HEK293T (cell line): ENCODE data around the gene SETD2.

ENCODE experiments used
- CTCF ChIA-PET: fragments of 350-600 bp; formaldehyde crosslinking; extraction: SDS; loops from one replicate; lab custom pipeline; 2021; ENCODE audit warnings: antibody characterized with exemption, inconsistent platforms; lab: Yijun Ruan, JAX
- POLR2A ChIA-PET: fragments of 350-600 bp; formaldehyde crosslinking; extraction: SDS; loops from one replicate; lab custom pipeline; 2020; ENCODE audit warnings: antibody characterized with exemption, inconsistent platforms; lab: Yijun Ruan, JAX
- DNase-seq: peaks from one replicate; pipeline ENCODE4 v3.0.0; 2012; ENCODE audit warnings: mixed read lengths; ENCODE audit errors: extremely low spot score
- ARNT ChIP-seq: fragments of 450-650 bp; IDR thresholded peaks from 2 replicates; pipeline ENCODE4 v1.6.1; 2017; ENCODE audit warnings: mild to moderate bottlenecking
- BHLHE40 ChIP-seq: fragments of 450-650 bp; IDR thresholded peaks from 2 replicates; pipeline ENCODE4 v1.6.1; 2016; ENCODE audit warnings: mild to moderate bottlenecking, moderate library complexity, borderline replicate concordance
- CTBP1 ChIP-seq: fragments of 450-650 bp; IDR thresholded peaks from 2 replicates; pipeline ENCODE4 v1.6.1; 2016; ENCODE audit warnings: borderline replicate concordance
- ELF4 ChIP-seq: fragments of 450-650 bp; IDR thresholded peaks from 2 replicates; pipeline ENCODE4 v1.6.1; 2017; ENCODE audit warnings: antibody characterized with exemption
- FOXA1 ChIP-seq: fragments of 450-650 bp; IDR thresholded peaks from 2 replicates; pipeline ENCODE4 v1.6.1; 2016; ENCODE audit warnings: mild to moderate bottlenecking
- FOXK2 ChIP-seq: fragments of 450-650 bp; IDR thresholded peaks from 2 replicates; pipeline ENCODE4 v1.6.1; 2016; ENCODE audit warnings: mild to moderate bottlenecking
- FOXM1 ChIP-seq: fragments of 450-650 bp; IDR thresholded peaks from 2 replicates; pipeline ENCODE4 v1.6.1; 2017; ENCODE audit warnings: mild to moderate bottlenecking, borderline replicate concordance
- HDGF ChIP-seq: fragments of 450-650 bp; IDR thresholded peaks from 2 replicates; pipeline ENCODE4 v1.6.1; 2017; ENCODE audit warnings: antibody characterized with exemption, borderline replicate concordance
- L3MBTL2 ChIP-seq: fragments of 450-650 bp; conservative IDR thresholded peaks from 2 replicates; pipeline ENCODE4 v1.6.1; 2016; ENCODE audit warnings: mild to moderate bottlenecking
- LEF1 ChIP-seq: fragments of 450-650 bp; IDR thresholded peaks from 2 replicates; pipeline ENCODE4 v1.6.1; 2017; ENCODE audit warnings: mild to moderate bottlenecking, borderline replicate concordance
- NFRKB ChIP-seq: fragments of 450-650 bp; IDR thresholded peaks from 2 replicates; pipeline ENCODE4 v1.6.1; 2016; ENCODE audit warnings: mild to moderate bottlenecking, moderate library complexity
- PKNOX1 ChIP-seq: fragments of 450-650 bp; IDR thresholded peaks from 2 replicates; pipeline ENCODE4 v1.6.1; 2016
- SP1 ChIP-seq: fragments of 450-650 bp; IDR thresholded peaks from 2 replicates; pipeline ENCODE4 v1.6.1; 2017
- SUZ12 ChIP-seq: fragments of 450-650 bp; IDR thresholded peaks from 2 replicates; pipeline ENCODE4 v1.6.1; 2016; ENCODE audit warnings: mild to moderate bottlenecking
- TARDBP ChIP-seq: fragments of 450-650 bp; IDR thresholded peaks from 2 replicates; pipeline ENCODE4 v1.6.1; 2016
- ZNF384 ChIP-seq: fragments of 450-650 bp; IDR thresholded peaks from 2 replicates; pipeline ENCODE4 v1.6.1; 2016

SETD2 gene

GRCh38 chr3:47006145-47006651 lies 157.7 kb downstream of the SETD2 start:
- DNase-seq: no peak
- CTCF ChIA-PET: no interaction called here
- no peak for TF ChIP-seq FOXK2
- no peak for TF ChIP-seq ELF4
- no peak for TF ChIP-seq PKNOX1
- no peak for TF ChIP-seq BHLHE40
- no peak for TF ChIP-seq SUZ12
- no peak for TF ChIP-seq TARDBP
- TF ChIP-seq ZNF384: no peak
- TF ChIP-seq NFRKB: no peak
- POLR2A ChIA-PET: interaction anchor here (0.8 kb wide), 1 partner anchor 26 kb away, joined by 3 read pairs; no protein-coding TSS in a partner anchor

- TF ChIP-seq LEF1 (no peak), BHLHE40 (no peak), ELF4 (no peak), TARDBP (no peak), SUZ12 (no peak), FOXK2 (no peak), ARNT (no peak), ZNF384 (no peak), SP1 (no peak)
- CTCF ChIA-PET: no interaction called here
- POLR2A ChIA-PET: no interaction called here
- no peak for DNase-seq
Measured at GRCh38 chr3:47005212-47006144, 158.4 kb downstream of the SETD2 start.

- TF ChIP-seq FOXA1 (no peak), CTBP1 (no peak), SUZ12 (no peak), L3MBTL2 (no peak), LEF1 (no peak), ELF4 (no peak), FOXK2 (no peak), FOXM1 (no peak), SP1 (no peak), HDGF (no peak), PKNOX1 (no peak), TARDBP (no peak)
- no peak for DNase-seq
- CTCF ChIA-PET: no interaction called here
- POLR2A ChIA-PET: no interaction called here
Measured at GRCh38 chr3:47004369-47005211, 159.3 kb downstream of the SETD2 start.

- ChIA-PET POLR2A (no interaction called here), CTCF (no interaction called here)
- no peak for TF ChIP-seq BHLHE40
- TF ChIP-seq ZNF384: no peak
- no peak for TF ChIP-seq L3MBTL2
- TF ChIP-seq LEF1: no peak
- TF ChIP-seq ELF4: no peak
- no peak for TF ChIP-seq FOXA1
- TF ChIP-seq ARNT: no peak
- no peak for TF ChIP-seq TARDBP
- no peak for TF ChIP-seq PKNOX1
- no peak for TF ChIP-seq NFRKB
- no peak for TF ChIP-seq SUZ12
- TF ChIP-seq HDGF: no peak
- TF ChIP-seq FOXM1: no peak
- no peak for TF ChIP-seq CTBP1
- no peak for TF ChIP-seq FOXK2
- no peak for DNase-seq
Measured at GRCh38 chr3:47003461-47004368, 160.2 kb downstream of the SETD2 start.

- CTCF ChIA-PET: no interaction called here
- TF ChIP-seq LEF1: no peak
- TF ChIP-seq ARNT: no peak
- no peak for TF ChIP-seq SP1
- TF ChIP-seq FOXK2: no peak
- TF ChIP-seq NFRKB: no peak
- no peak for DNase-seq
- POLR2A ChIA-PET: no interaction called here
Measured at GRCh38 chr3:47003056-47003410, 160.9 kb downstream of the SETD2 start.
